Measurements from ENCODE around the gene APCDD1L. TPM values are rescaled to one million over a fixed set of nuclear protein-coding genes. Genes with fewer than 3 reads are reported as not detected.
"Not testable (repeated sequence)": the region's sequence is repeated elsewhere in the genome, so short reads cannot be mapped to it uniquely, and the experiment has no call there.

The APCDD1L gene
- total RNA-seq, 4 donors from 2014 or later: 0.59 to 2.1 (median 1.1) TPM; not detected in 1

DNA sequence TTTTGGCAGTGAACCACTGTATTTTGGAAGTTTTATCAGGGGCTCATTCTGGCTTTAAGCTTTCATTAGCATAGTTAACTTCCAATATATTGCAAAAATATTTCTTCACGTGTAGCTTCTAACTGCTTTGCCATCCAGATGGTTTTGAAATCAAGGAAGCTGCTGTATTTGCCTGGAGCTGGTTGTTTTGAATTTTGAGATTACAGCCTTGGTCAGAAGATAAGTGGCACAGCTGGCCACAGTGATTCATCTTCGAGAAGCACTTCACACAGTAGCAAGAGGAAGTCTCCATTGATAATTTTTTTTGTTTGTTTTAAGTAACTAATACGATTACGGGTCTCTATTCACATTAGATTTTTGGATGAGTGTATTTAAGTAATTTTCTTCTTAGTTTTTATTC, 3.8 kb downstream of the APCDD1L start:
- Histone ChIP-seq H3K27me3 (no peaks in the 10 kb centered on the region), H3K4me1 (peaks cover 0 to 5% of the 10 kb centered on the region in 2 donors), H3K27ac (no peak overlapping the region), H3K9me3 (peaks cover 0 to 5% of the 10 kb centered on the region in 2 donors), H3K4me3 (no peak overlapping the region), H3K36me3 (no peaks in the 10 kb centered on the region)
- intact Hi-C loops (cut with DNase I; ENCODE audit: low total_unique reads): no loop called here
- DNase-seq: no peak
- TF ChIP-seq, protein P1, sequence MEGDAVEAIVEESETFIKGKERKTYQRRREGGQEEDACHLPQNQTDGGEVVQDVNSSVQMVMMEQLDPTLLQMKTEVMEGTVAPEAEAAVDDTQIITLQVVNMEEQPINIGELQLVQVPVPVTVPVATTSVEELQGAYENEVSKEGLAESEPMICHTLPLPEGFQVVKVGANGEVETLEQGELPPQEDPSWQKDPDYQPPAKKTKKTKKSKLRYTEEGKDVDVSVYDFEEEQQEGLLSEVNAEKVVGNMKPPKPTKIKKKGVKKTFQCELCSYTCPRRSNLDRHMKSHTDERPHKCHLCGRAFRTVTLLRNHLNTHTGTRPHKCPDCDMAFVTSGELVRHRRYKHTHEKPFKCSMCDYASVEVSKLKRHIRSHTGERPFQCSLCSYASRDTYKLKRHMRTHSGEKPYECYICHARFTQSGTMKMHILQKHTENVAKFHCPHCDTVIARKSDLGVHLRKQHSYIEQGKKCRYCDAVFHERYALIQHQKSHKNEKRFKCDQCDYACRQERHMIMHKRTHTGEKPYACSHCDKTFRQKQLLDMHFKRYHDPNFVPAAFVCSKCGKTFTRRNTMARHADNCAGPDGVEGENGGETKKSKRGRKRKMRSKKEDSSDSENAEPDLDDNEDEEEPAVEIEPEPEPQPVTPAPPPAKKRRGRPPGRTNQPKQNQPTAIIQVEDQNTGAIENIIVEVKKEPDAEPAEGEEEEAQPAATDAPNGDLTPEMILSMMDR (IDR thresholded peaks at IDR 0.05): no peak
- no peak for TF ChIP-seq POLR2A (IDR thresholded peaks at IDR 0.05)

DNA sequence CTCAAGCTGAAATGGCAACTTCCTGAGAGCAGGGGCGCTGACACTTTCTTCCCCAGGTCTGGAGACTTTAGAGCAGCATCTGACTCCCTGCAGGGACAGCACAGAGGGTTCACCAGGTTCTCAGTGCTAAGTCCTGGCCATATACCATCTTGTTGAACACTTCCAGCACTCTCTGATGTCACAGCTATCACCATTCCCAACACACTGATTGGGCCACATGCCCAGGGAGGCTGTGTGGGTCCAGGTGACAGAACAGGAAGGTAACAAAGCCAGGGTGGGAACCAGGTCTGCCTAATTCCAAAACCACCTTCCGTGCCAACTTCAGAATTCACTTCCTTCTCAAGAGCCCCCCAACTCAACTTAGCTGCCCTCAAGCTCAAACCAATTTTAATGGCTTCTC, 4.3 kb downstream of the APCDD1L start:
- Histone ChIP-seq H3K9me3 (peaks cover 0 to 5% of the 10 kb centered on the region in 2 donors), H3K4me1 (peaks cover 0 to 5% of the 10 kb centered on the region in 2 donors), H3K36me3 (no peaks in the 10 kb centered on the region), H3K27me3 (no peaks in the 10 kb centered on the region), H3K4me3 (no peak overlapping the region), H3K27ac (no peak overlapping the region)
- no peak for DNase-seq
- TF ChIP-seq POLR2A (IDR thresholded peaks at IDR 0.05): no peak
- TF ChIP-seq, protein P1 (IDR thresholded peaks at IDR 0.05): no peak
- intact Hi-C loops (cut with DNase I; ENCODE audit: low total_unique reads): no loop called here

DNA sequence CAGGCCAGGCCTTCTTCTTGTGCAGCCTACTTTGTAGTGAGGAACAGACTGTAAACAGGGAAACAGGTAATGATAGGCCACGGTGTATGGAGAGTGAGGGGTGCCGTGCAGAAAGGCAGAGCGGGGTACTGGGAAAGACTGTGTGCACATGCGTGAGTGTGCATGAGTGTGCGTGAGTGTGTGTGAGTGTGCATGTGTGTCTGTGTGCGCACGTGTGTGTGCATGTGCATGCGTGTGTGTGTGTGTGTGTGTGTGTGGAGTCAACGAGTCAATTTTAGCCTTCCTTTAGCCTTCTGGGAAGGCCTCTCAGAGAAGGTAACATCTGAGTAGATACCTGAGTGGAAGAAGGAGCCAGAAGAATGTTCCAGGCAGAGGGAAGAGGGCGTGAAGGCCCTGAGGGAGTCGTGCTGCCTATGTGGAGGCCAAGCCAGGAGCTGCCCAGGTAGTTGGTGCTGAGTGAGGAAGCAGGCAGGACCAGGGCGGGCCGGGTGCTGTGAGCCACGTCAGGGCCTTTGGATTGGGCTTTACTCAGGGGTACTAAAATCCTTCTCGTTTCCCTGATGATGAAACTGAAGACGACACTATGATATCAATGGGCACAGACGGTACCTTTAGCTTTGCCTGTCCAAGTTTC, 6.3 kb downstream of the APCDD1L start:
- intact Hi-C loops (cut with DNase I; ENCODE audit: low total_unique reads): no loop called here
- TF ChIP-seq, protein P1 (IDR thresholded peaks at IDR 0.05): no peak
- TF ChIP-seq POLR2A (IDR thresholded peaks at IDR 0.05): no peak
- peaks cover 0 to 15% of the 10 kb centered on the region in 2 donors for H3K9me3 ChIP-seq
- no peaks in the 10 kb centered on the region for H3K36me3 ChIP-seq
- H3K27ac ChIP-seq: no peak overlapping the region
- no peak for DNase-seq
- no peak overlapping the region for H3K4me3 ChIP-seq
- H3K4me1 ChIP-seq: no peaks in the 10 kb centered on the region
- no peaks in the 10 kb centered on the region for H3K27me3 ChIP-seq

DNA sequence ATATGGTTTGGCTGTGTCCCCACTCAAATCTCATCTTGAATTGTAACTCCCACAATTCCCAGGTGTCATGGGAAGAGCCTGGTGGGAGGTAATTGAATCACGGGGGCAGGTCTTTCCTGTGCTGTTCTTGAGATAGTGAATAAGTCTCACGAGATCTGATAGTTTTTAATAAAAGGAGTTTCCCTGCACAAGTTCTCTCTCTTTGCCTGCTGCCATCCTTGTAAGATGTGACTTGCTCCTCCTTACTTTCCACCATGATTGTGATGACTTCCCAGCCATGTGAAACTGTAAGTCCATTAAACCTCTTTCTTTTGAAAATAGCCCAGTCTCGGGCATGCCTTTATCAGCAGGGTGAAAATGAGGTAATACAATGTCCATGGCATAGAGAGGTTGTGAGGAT, 8.2 kb downstream of the APCDD1L start:
- H3K36me3 ChIP-seq; H3K27me3 ChIP-seq; intact Hi-C loops (cut with DNase I; ENCODE audit: low total_unique reads); H3K27ac ChIP-seq; H3K4me3 ChIP-seq; DNase-seq; H3K4me1 ChIP-seq: not testable (repeated sequence)
- peaks cover 0 to 15% of the 10 kb centered on the region in 2 donors for H3K9me3 ChIP-seq

DNA sequence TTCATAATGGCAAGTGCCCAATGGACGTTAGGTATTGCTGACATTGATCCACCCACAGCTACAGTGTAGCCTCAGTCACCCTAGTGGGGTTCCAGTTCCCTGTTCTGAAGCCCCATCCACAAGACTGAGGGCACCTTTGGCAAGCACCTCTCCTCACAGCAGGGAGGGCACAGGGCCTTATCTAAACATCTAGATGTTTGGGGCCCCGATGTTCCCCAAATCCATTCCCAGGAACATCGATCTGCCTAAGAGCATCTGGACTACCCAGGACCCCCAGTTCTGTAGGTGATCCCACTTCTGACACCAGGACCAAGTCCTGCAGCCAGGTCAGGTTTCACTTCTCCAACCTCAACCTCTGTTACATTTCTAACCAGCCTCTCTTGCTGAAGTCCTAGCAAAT, 10.6 kb downstream of the APCDD1L start:
- Histone ChIP-seq H3K27me3 (no peaks in the 10 kb centered on the region), H3K9me3 (peaks cover 0 to 15% of the 10 kb centered on the region in 2 donors), H3K4me3 (no peak overlapping the region), H3K27ac (no peak overlapping the region), H3K4me1 (no peaks in the 10 kb centered on the region), H3K36me3 (no peaks in the 10 kb centered on the region)
- no peak for TF ChIP-seq POLR2A (IDR thresholded peaks at IDR 0.05)
- TF ChIP-seq, protein P1 (IDR thresholded peaks at IDR 0.05): no peak
- intact Hi-C loops (cut with DNase I; ENCODE audit: low total_unique reads): no loop called here
- no peak for DNase-seq

DNA sequence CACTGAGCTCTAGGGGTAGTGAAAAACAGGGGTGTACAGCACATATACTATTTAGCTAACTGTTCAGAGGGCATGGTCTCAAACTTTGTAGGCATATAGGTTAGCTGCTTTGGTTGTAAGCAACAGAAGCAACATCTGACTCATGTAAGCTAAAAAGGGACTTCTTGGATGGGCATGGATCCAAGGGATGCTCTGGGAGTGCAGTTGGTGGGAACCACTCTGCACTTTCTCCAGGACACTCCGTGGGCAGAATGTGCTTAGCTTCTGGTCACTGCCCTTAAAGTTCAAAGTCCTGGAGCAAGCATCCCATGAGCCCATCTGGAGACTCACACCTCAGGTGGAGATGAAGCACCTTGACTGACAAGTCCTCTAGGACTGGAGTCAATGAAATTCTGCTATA, 11.5 kb downstream of the APCDD1L start:
- TF ChIP-seq, protein P1 (IDR thresholded peaks at IDR 0.05): no peak
- Histone ChIP-seq H3K27me3 (no peaks in the 10 kb centered on the region), H3K27ac (no peak overlapping the region), H3K9me3 (peaks cover 0 to 15% of the 10 kb centered on the region in 2 donors), H3K4me1 (no peaks in the 10 kb centered on the region), H3K4me3 (no peak overlapping the region), H3K36me3 (no peaks in the 10 kb centered on the region)
- intact Hi-C loops (cut with DNase I; ENCODE audit: low total_unique reads): no loop called here
- DNase-seq: no peak

Measured in uterus (tissue), 4 donors.